CD8-positive, alpha-beta memory T cell (primary cell): ENCODE data around the gene SLC1A5. TPM values are rescaled to one million over a fixed set of nuclear protein-coding genes. Genes with fewer than 3 reads are reported as not detected.

Experiments
- CTCF ChIA-PET: fragments of 350-600 bp; sonication (Branson Sonifier 250); formaldehyde crosslinking; loops from one replicate; lab custom pipeline; 2021; ENCODE audit warnings: antibody characterized with exemption; lab: Charles Lee
- POLR2A ChIA-PET: fragments of 350-600 bp; sonication (Branson Sonifier 250); formaldehyde crosslinking; loops from one replicate; lab custom pipeline; 2021; ENCODE audit warnings: antibody characterized with exemption; lab: Charles Lee
- DNase-seq, 5 donors: peaks; one replicate each; pipeline versions ENCODE4 v3.0.0 to v3.0.0-alpha.2; 2020 to 2022; ENCODE audit warnings: mixed read lengths in 1 of 5
- H3K27ac ChIP-seq: one replicate; pipeline ENCODE4 v1.7.0; 2013; ENCODE audit warnings: low read depth, mild to moderate bottlenecking, low read length, moderate library complexity
- H3K27me3 ChIP-seq: 2 replicates; pipeline ENCODE4 v1.7.0; 2013; ENCODE audit warnings: low read length, mild to moderate bottlenecking; ENCODE audit not compliant: insufficient read depth, poor library complexity, severe bottlenecking
- H3K36me3 ChIP-seq: 2 replicates; pipeline ENCODE4 v1.7.0; 2013; ENCODE audit warnings: mild to moderate bottlenecking, low read length, moderate library complexity; ENCODE audit not compliant: insufficient read depth
- H3K4me1 ChIP-seq: 2 replicates; pipeline ENCODE4 v1.7.0; 2013; ENCODE audit warnings: mild to moderate bottlenecking, low read length, moderate library complexity; ENCODE audit not compliant: insufficient read depth
- H3K4me3 ChIP-seq: 2 replicates; pipeline ENCODE4 v1.7.0; 2013; ENCODE audit warnings: mild to moderate bottlenecking, low read length
- H3K9me3 ChIP-seq: 2 replicates; pipeline ENCODE4 v1.7.0; 2013; ENCODE audit warnings: mild to moderate bottlenecking, low read length
- H3K27ac Mint-ChIP-seq, 8 donors: one replicate each; pipeline ENCODE4 v1.8.0; 2020 to 2021; ENCODE audit warnings: mixed read lengths in 8 of 8, mild to moderate bottlenecking in 6 of 8, inconsistent platforms in 3 of 8, moderate library complexity in 3 of 8
- H3K27me3 Mint-ChIP-seq, 2 donors: one replicate each; pipeline ENCODE4 v1.8.0; 2020 to 2021; ENCODE audit warnings: mixed read lengths in 2 of 2, mild to moderate bottlenecking in 1 of 2, moderate library complexity in 1 of 2
- H3K36me3 Mint-ChIP-seq, 3 donors: one replicate each; pipeline ENCODE4 v1.8.0; 2020 to 2021; ENCODE audit warnings: mixed read lengths in 3 of 3, inconsistent platforms in 1 of 3, mild to moderate bottlenecking in 1 of 3
- H3K4me1 Mint-ChIP-seq, 3 donors: one replicate each; pipeline ENCODE4 v1.8.0; 2020 to 2021; ENCODE audit warnings: mixed read lengths in 3 of 3, inconsistent platforms in 1 of 3, mild to moderate bottlenecking in 1 of 3
- H3K4me3 Mint-ChIP-seq, 7 donors: one replicate each; pipeline ENCODE4 v1.8.0; 2020 to 2021; ENCODE audit warnings: mixed read lengths in 7 of 7, mild to moderate bottlenecking in 6 of 7, moderate library complexity in 4 of 7, inconsistent platforms in 2 of 7
- H3K9me3 Mint-ChIP-seq, 5 donors: one replicate each; pipeline ENCODE4 v1.8.0; 2020 to 2022; ENCODE audit warnings: mixed read lengths in 5 of 5, mild to moderate bottlenecking in 3 of 5, moderate library complexity in 2 of 5, inconsistent platforms in 1 of 5
- polyA plus RNA-seq: library from polyadenylated mRNA; unstranded; fragments of 300-500 nt; fragmentation: Illumina TruSeq; gene quantifications from one replicate; pipeline ENCODE4 v1.2.3, GENCODE V29; 2021
- total RNA-seq, 2 experiments: library from RNA; stranded (reverse); gene quantifications; one replicate each; pipeline ENCODE4 v1.2.3, GENCODE V29; 2021

SLC1A5 gene
- total and polyA plus RNA-seq, 3 experiments from 2014 or later = 19.1 to 380 (median 377) TPM

DNA sequence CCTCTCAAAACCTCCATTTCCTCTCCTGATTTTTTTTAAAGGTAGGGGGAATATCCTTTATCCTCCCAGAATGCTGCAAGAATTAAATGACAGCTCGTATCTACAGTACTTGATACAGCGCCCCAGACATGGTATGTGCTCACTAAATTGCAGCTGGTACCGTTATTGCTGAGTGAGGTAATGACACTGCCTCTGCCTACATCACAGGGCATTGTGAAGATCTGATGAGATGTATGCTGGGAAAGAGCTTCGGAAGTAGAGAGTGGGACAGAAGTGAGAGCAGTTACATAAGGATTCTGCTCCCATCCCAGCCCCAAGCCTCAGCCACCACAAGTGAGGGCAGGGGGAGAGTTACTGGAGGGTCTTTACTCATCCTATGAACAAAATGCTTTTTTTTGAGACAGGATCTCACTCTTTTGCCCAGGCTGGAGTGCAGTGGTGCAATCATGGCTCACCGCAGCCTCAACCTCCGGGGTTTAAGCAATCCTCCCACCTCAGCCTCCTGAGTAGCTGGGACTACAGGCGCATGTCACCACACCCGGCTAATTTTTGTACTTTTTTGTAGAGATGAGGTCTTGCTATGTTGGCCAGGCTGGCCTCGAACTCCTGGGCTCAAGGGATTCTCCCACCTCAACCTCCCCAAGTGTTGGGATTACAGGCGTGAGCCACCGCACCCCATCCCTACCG, 44.2 kb downstream of the SLC1A5 start:
- H3K9me3 Mint-ChIP-seq = no peaks in the 10 kb centered on the region
- Histone ChIP-seq H3K27ac (no peak overlapping the region), H3K27me3 (no peaks in the 10 kb centered on the region), H3K4me1 (peaks cover 25% of the 10 kb centered on the region), H3K9me3 (no peaks in the 10 kb centered on the region), H3K36me3 (no peaks in the 10 kb centered on the region), H3K4me3 (no peak overlapping the region)
- peak overlapping the region; percentile 89 to 96 (median 90) for H3K4me3 Mint-ChIP-seq
- H3K27ac Mint-ChIP-seq = peak overlapping the region in 5 of 8 donors; percentile 9 to 94 (median 77)
- ChIA-PET POLR2A (no interaction called here), CTCF (interaction anchor here (1.0 to 2.7 kb wide), 5 partner anchors 10 to 82 kb away, joined by 3 to 9 read pairs (median 3); no protein-coding TSS in a partner anchor)
- H3K36me3 Mint-ChIP-seq = peaks cover 0 to 39% (median 6%) of the 10 kb centered on the region in 3 donors
- H3K4me1 Mint-ChIP-seq = peaks cover 61 to 82% (median 76%) of the 10 kb centered on the region in 3 donors
- no peak for DNase-seq
- H3K27me3 Mint-ChIP-seq = peaks cover 0 to 2% of the 10 kb centered on the region in 2 donors

DNA sequence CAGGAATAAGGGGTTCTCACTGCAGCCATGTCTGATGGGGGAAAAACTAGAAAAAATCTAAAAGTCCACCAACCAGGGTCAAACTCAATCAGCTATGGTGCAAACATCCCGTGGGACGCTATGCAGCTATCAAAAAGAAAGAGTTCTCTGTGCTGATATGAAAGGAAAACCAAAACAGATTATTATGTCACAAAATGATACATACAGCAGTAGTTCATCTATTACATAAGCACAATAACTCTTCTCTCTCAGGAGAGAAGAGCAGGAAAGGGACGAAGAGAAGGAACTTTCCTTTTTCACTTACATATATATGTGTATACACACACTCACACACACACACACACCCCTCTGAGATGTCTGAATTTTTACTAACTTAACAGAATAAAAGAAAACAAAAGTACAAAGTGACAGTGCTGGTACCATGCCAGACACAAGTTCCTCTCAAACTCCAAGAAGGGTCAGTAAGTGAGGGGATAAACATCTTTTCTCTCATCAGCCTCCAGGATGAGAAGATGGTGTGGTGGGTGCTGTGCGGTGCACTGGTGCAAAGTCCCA, 45.4 kb downstream of the SLC1A5 start:
- Histone ChIP-seq H3K27me3 (no peaks in the 10 kb centered on the region), H3K9me3 (no peaks in the 10 kb centered on the region), H3K4me1 (peaks cover 25% of the 10 kb centered on the region), H3K4me3 (no peak overlapping the region), H3K36me3 (peaks cover 5% of the 10 kb centered on the region), H3K27ac (no peak overlapping the region)
- H3K36me3 Mint-ChIP-seq = peaks cover 0 to 41% (median 6%) of the 10 kb centered on the region in 3 donors
- no peaks in the 10 kb centered on the region for H3K9me3 Mint-ChIP-seq
- DNase-seq = peak in 1 of 5 donors; percentile 8
- CTCF ChIA-PET = interaction anchor here (2.5 to 2.7 kb wide), 3 partner anchors 14 to 98 kb away, joined by 9 to 11 read pairs (median 9); no protein-coding TSS in a partner anchor
- peaks cover 57 to 76% (median 69%) of the 10 kb centered on the region in 3 donors for H3K4me1 Mint-ChIP-seq
- POLR2A ChIA-PET = interaction anchor here (0.6 kb wide), 1 partner anchor 60 kb away, joined by 4 read pairs; no protein-coding TSS in a partner anchor
- peaks cover 0 to 2% of the 10 kb centered on the region in 2 donors for H3K27me3 Mint-ChIP-seq
- peak overlapping the region in 4 of 7 donors; percentile 45 to 90 (median 54) for H3K4me3 Mint-ChIP-seq
- H3K27ac Mint-ChIP-seq = peak overlapping the region in 7 of 8 donors; percentile 5 to 78 (median 34)

DNA sequence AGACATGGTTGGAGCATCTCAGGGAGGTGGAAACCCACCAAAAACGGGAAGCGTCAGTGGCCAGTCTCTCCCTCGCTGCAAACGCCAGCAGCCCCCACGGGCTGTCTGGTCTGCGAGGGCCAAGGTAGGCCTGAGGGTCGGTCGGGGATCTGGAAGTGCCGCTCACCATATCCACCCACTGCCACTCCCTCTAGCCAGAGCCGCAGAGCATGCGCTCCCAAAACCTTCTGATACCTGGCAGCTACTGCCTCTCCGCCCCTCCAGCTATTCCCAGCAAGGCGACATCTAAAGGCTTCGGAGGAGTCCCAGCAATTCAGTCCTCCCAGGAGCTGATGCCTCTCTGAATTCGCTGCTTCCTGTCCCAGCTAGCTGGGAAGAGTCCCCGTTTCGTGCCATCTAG, 46.9 kb downstream of the SLC1A5 start:
- CTCF ChIA-PET = interaction anchor here (0.8 to 2.7 kb wide), 8 partner anchors 8 to 128 kb away, joined by 3 to 11 read pairs (median 4); no protein-coding TSS in a partner anchor
- Mint-ChIP-seq H3K9me3 (no peaks in the 10 kb centered on the region), H3K4me1 (peaks cover 47 to 61% (median 56%) of the 10 kb centered on the region in 3 donors), H3K36me3 (peaks cover 0 to 52% (median 9%) of the 10 kb centered on the region in 3 donors), H3K4me3 (peak overlapping the region in 1 of 7 donors; percentile 78), H3K27ac (peak overlapping the region in 1 of 8 donors; percentile 47), H3K27me3 (no peaks in the 10 kb centered on the region)
- no peak overlapping the region for H3K4me3 ChIP-seq
- H3K36me3 ChIP-seq = peaks cover 12% of the 10 kb centered on the region
- DNase-seq = no peak
- no peaks in the 10 kb centered on the region for H3K9me3 ChIP-seq
- peaks cover 17% of the 10 kb centered on the region for H3K4me1 ChIP-seq
- H3K27ac ChIP-seq = no peak overlapping the region
- H3K27me3 ChIP-seq = no peaks in the 10 kb centered on the region
- POLR2A ChIA-PET = no interaction called here

DNA sequence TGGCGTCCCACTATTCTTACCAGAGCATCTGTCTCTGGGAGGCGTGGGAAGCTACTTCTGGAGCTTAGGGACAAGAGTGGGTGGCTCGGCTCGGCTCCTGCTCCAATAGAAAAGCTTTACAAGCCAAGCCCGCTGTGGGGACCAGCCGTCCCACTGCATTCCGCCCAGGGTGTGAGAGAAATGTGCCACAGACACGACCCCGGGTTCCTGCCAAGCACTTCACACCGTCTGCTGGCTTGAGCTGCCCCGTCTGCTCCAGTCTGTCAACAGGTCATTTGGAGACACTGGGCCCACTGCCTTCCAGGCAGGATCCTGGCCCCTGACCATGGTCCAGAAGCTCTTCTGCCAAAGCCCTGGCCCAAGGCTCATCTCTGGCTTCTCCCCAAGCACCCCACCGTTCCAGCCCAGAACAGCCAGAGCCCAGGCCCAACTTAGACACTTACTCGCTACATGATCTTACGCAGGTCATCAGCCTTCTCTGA, 49.1 kb downstream of the SLC1A5 start:
- H3K4me1 Mint-ChIP-seq = peaks cover 35 to 48% (median 45%) of the 10 kb centered on the region in 3 donors
- H3K27ac Mint-ChIP-seq = peak overlapping the region in 1 of 8 donors; percentile 54
- POLR2A ChIA-PET = no interaction called here
- DNase-seq = peak in 1 of 5 donors; percentile 34
- no peaks in the 10 kb centered on the region for H3K9me3 Mint-ChIP-seq
- CTCF ChIA-PET = no interaction called here
- no peak overlapping the region for H3K4me3 ChIP-seq
- no peaks in the 10 kb centered on the region for H3K27me3 ChIP-seq
- H3K27ac ChIP-seq = no peak overlapping the region
- peaks cover 6% of the 10 kb centered on the region for H3K4me1 ChIP-seq
- H3K4me3 Mint-ChIP-seq = no peak overlapping the region
- H3K36me3 ChIP-seq = peaks cover 13% of the 10 kb centered on the region
- H3K36me3 Mint-ChIP-seq = peaks cover 0 to 57% (median 9%) of the 10 kb centered on the region in 3 donors
- no peaks in the 10 kb centered on the region for H3K27me3 Mint-ChIP-seq
- no peaks in the 10 kb centered on the region for H3K9me3 ChIP-seq

DNA sequence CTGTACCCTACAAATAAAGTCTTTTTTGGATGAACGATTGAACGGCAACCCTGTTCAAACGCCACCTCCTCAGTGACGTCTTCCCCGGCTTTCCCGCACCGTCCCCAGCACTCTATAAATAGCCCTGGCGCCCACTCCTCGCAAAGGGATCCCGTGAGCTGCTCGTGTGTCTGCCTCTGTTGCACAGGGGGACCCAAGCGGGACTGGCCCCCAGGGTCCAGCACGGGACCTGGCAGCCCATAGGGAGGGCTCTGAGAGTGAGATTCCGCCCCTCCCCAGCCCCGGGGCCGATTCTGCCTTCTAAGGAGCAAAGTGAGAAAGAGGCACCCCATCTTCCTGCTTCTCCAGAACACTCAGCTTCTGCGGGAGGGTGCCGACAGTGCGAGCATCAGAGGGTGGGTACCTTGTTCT, 50.6 kb downstream of the SLC1A5 start:
- no peak overlapping the region for H3K27ac ChIP-seq
- ChIA-PET POLR2A (interaction anchor here (0.5 kb wide), 1 partner anchor 175 kb away, joined by 4 read pairs; no protein-coding TSS in a partner anchor), CTCF (interaction anchor here (0.8 to 1.7 kb wide), 5 partner anchors 9 to 123 kb away, joined by 3 to 9 read pairs (median 3); no protein-coding TSS in a partner anchor)
- Mint-ChIP-seq H3K27ac (no peak overlapping the region), H3K9me3 (no peaks in the 10 kb centered on the region), H3K4me1 (peaks cover 23 to 34% (median 32%) of the 10 kb centered on the region in 3 donors), H3K27me3 (no peaks in the 10 kb centered on the region), H3K4me3 (no peak overlapping the region), H3K36me3 (peaks cover 0 to 71% (median 9%) of the 10 kb centered on the region in 3 donors)
- peak in 1 of 5 donors; percentile 19 for DNase-seq
- H3K36me3 ChIP-seq = peaks cover 28% of the 10 kb centered on the region
- no peaks in the 10 kb centered on the region for H3K9me3 ChIP-seq
- H3K4me3 ChIP-seq = no peak overlapping the region
- H3K4me1 ChIP-seq = no peaks in the 10 kb centered on the region
- no peaks in the 10 kb centered on the region for H3K27me3 ChIP-seq

DNA sequence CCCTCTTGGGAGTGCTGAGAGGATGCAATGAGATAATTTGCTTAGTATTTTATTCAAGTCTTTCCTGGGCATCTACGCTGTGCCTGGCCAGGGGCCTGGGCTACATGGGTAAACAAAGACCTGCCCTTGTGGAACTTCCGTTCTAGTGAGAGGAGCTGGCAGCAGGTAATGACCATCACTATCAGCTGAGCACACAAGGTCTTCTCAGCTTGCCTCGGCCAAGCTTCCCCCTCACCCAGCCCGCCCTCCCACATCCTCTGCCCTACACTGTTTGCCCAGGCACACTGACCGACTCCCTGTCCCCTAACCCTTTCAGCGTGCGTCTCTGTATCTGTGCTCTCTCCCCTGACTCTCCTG, 51.1 kb downstream of the SLC1A5 start:
- Histone ChIP-seq H3K27ac (no peak overlapping the region), H3K4me1 (no peaks in the 10 kb centered on the region), H3K9me3 (no peaks in the 10 kb centered on the region), H3K27me3 (no peaks in the 10 kb centered on the region), H3K36me3 (peaks cover 31% of the 10 kb centered on the region), H3K4me3 (no peak overlapping the region)
- ChIA-PET CTCF (interaction anchor here (0.8 to 1.7 kb wide), 5 partner anchors 9 to 122 kb away, joined by 3 to 9 read pairs (median 3); no protein-coding TSS in a partner anchor), POLR2A (interaction anchor here (0.5 kb wide), 1 partner anchor 176 kb away, joined by 4 read pairs; no protein-coding TSS in a partner anchor)
- H3K4me3 Mint-ChIP-seq = no peak overlapping the region
- H3K27ac Mint-ChIP-seq = no peak overlapping the region
- H3K9me3 Mint-ChIP-seq = no peaks in the 10 kb centered on the region
- no peaks in the 10 kb centered on the region for H3K27me3 Mint-ChIP-seq
- peaks cover 21 to 29% (median 27%) of the 10 kb centered on the region in 3 donors for H3K4me1 Mint-ChIP-seq
- peaks cover 0 to 74% (median 9%) of the 10 kb centered on the region in 3 donors for H3K36me3 Mint-ChIP-seq
- peak in 1 of 5 donors; percentile 8 for DNase-seq

DNA sequence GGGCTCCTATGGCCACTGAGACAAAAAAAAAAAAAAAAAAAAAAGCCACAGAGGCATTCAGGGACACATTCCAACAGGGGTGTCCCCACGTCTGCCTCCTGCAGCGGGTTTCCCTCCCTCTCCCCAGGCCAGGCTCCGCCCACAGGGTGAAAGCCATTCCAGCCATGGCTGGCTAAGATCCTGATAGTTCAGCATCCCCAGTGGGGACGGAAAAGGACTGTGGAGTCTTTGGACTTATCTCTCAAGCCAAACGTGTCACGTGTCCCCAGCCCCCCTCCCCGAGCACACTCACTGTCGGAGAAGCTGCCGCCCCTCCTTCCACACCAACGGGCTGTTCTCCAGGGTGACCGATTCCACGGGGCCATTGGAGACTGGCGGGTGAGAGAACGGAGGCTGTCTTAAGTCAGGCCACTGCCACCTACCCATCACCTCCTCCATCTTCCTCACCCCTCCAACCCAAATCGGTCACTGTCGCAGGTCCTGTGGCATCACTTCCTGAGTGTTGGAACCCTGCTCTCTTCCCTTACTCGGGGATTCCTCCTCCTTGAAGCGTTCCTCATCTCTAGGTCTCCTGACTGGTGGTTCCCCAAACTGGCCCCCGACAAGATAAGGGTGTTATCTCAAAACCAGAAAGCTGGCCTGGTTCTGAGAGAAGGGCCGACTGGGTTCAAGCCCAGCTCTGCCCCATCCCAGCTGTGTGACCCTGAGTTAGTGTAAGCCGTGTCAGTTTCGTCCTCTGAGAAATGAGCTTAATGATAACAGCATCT, 51.7 kb downstream of the SLC1A5 start:
- H3K4me3 ChIP-seq = no peak overlapping the region
- no peaks in the 10 kb centered on the region for H3K27me3 Mint-ChIP-seq
- no peak overlapping the region for H3K4me3 Mint-ChIP-seq
- H3K9me3 Mint-ChIP-seq = no peaks in the 10 kb centered on the region
- H3K27ac ChIP-seq = no peak overlapping the region
- H3K36me3 ChIP-seq = peaks cover 31% of the 10 kb centered on the region
- peaks cover 0 to 74% (median 11%) of the 10 kb centered on the region in 3 donors for H3K36me3 Mint-ChIP-seq
- CTCF ChIA-PET = interaction anchor here (1.2 to 1.7 kb wide), 2 partner anchors 17 to 32 kb away, joined by 3 to 6 read pairs; no protein-coding TSS in a partner anchor
- H3K27me3 ChIP-seq = no peaks in the 10 kb centered on the region
- peak in 1 of 5 donors; percentile 40 for DNase-seq
- H3K4me1 ChIP-seq = no peaks in the 10 kb centered on the region
- H3K27ac Mint-ChIP-seq = peak overlapping the region in 1 of 8 donors; percentile 36
- peaks cover 15 to 26% (median 24%) of the 10 kb centered on the region in 3 donors for H3K4me1 Mint-ChIP-seq
- H3K9me3 ChIP-seq = no peaks in the 10 kb centered on the region
- POLR2A ChIA-PET = no interaction called here
